Measurements from ENCODE around the gene PSMD1.

DNA sequence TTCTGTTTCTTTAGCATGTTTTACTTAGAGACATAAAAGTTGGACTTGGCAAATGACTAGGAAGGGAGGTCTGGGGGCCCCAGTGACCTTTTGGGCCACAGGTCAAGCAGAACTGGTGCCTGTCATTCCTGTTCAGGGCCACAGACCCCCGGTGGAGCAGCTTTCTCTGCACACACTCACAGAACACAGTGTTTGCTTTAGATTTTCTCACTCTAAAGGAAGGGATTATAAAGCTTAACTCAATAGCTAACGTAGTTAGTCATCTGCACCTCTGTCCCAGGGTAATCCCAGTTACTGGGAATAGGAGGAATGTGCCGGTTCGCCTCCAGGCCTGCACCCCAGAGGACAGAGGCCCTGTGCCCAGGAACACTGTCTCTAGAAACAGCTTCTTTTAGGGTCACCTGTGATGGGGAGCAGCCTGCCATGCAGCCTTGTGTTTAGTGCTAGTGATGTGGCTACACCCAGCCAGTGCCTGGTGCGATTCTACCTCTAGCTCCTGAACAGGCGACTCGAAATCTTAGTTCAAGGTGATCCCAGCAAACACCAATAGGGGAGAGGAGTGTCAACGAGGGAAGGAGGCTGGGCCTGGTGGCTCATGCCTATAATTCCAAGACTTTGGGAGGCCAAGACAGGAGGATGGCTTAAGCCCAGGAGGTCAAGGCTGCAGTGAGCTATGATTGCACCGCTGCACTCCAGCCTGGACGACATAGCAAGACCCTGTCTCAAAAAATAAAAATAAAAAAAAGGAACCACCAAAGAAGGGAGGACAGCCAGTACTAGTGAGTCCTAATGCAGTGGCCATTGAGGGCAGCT lies 49.2 kb upstream of the PSMD1 start:
- TF ChIP-seq, protein P1, sequence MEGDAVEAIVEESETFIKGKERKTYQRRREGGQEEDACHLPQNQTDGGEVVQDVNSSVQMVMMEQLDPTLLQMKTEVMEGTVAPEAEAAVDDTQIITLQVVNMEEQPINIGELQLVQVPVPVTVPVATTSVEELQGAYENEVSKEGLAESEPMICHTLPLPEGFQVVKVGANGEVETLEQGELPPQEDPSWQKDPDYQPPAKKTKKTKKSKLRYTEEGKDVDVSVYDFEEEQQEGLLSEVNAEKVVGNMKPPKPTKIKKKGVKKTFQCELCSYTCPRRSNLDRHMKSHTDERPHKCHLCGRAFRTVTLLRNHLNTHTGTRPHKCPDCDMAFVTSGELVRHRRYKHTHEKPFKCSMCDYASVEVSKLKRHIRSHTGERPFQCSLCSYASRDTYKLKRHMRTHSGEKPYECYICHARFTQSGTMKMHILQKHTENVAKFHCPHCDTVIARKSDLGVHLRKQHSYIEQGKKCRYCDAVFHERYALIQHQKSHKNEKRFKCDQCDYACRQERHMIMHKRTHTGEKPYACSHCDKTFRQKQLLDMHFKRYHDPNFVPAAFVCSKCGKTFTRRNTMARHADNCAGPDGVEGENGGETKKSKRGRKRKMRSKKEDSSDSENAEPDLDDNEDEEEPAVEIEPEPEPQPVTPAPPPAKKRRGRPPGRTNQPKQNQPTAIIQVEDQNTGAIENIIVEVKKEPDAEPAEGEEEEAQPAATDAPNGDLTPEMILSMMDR (optimal IDR thresholded peaks at IDR 0.05 in 1 of 3, IDR thresholded peaks at IDR 0.05 in 1 of 3, conservative IDR thresholded peaks at IDR 0.05 in 1 of 3; ENCODE audit: extremely low read depth in 1 of 3, insufficient read depth in 2 of 3, low read length in 3 of 3), result no peak
- TF ChIP-seq EZH2 (IDR thresholded peaks at IDR 0.05; ENCODE audit: low read length), result no peak
